Loucy (cell line): ENCODE measurements around the gene DAGLA.
A peak's percentile ranks its signal among the peaks of the same experiment; 100 is the strongest.
"Not testable (repeated sequence)": the region's sequence is repeated elsewhere in the genome, so short reads cannot be mapped to it uniquely, and the experiment has no call there.

Experiments
- H2AFZ ChIP-seq: fragments of 200-600 bp; sonication (generic); 2 replicates; pipeline ENCODE4 v1.6.0; 2016; ENCODE audit warnings: antibody characterized with exemption, mild to moderate bottlenecking, low read length, moderate library complexity
- H3F3A ChIP-seq: fragments of 200-600 bp; 2 replicates; pipeline ENCODE4 v1.6.0; 2016; ENCODE audit warnings: antibody characterized with exemption, low read depth, mild to moderate bottlenecking
- H3K27me3 ChIP-seq: fragments of 200-600 bp; sonication (generic); 2 replicates; pipeline ENCODE4 v1.6.1; 2014; ENCODE audit warnings: low read length, mild to moderate bottlenecking; ENCODE audit not compliant: insufficient read depth, poor library complexity, severe bottlenecking
- H3K36me3 ChIP-seq: fragments of 200-600 bp; sonication (generic); 2 replicates; pipeline ENCODE4 v1.6.1; 2016; ENCODE audit warnings: low read length; ENCODE audit not compliant: insufficient read depth
- H3K4me1 ChIP-seq: fragments of 200-600 bp; sonication (generic); 2 replicates; pipeline ENCODE4 v1.5.1; 2014; ENCODE audit warnings: low read length, mild to moderate bottlenecking; ENCODE audit not compliant: insufficient read depth, poor library complexity, severe bottlenecking
- H3K4me2 ChIP-seq: fragments of 200-600 bp; sonication (generic); 2 replicates; pipeline ENCODE4 v1.6.0; 2014; ENCODE audit warnings: antibody characterized with exemption, low read length, low read depth, mild to moderate bottlenecking; ENCODE audit not compliant: poor library complexity, severe bottlenecking
- H3K4me3 ChIP-seq: fragments of 200-600 bp; sonication (generic); 2 replicates; pipeline ENCODE4 v1.5.1; 2014; ENCODE audit warnings: low read length, mild to moderate bottlenecking, mixed read lengths; ENCODE audit not compliant: poor library complexity, severe bottlenecking
- H3K79me2 ChIP-seq: fragments of 200-600 bp; sonication (generic); 2 replicates; pipeline ENCODE4 v1.6.1; 2014; ENCODE audit warnings: low read length; ENCODE audit not compliant: insufficient read depth
- H3K9ac ChIP-seq: fragments of 200-600 bp; sonication (generic); 2 replicates; pipeline ENCODE4 v1.6.0; 2014; ENCODE audit warnings: mild to moderate bottlenecking, low read depth, low read length, moderate library complexity; ENCODE audit not compliant: poor library complexity, severe bottlenecking
- H3K9me2 ChIP-seq: fragments of 200-600 bp; sonication (generic); replicated peaks from 2 replicates; pipeline ENCODE4 v1.6.1; 2016; ENCODE audit warnings: low read depth, low read length, mixed read lengths
- H3K9me3 ChIP-seq: fragments of 200-600 bp; sonication (generic); 2 replicates; pipeline ENCODE4 v1.6.1; 2014; ENCODE audit warnings: mild to moderate bottlenecking, antibody characterized with exemption, low read length, low read depth; ENCODE audit not compliant: insufficient read depth
- H4K20me1 ChIP-seq: fragments of 200-600 bp; sonication (generic); 2 replicates; pipeline ENCODE4 v1.6.0; 2014; ENCODE audit warnings: antibody characterized with exemption, low read length, mild to moderate bottlenecking; ENCODE audit not compliant: insufficient read depth, poor library complexity, severe bottlenecking
- CTCF ChIP-seq: fragments of 200-600 bp; sonication (generic); conservative IDR thresholded peaks from 2 replicates; pipeline ENCODE4 v1.5.1; 2014; ENCODE audit warnings: mild to moderate bottlenecking, antibody characterized with exemption, low read length
- EZH2phosphoT487 ChIP-seq: fragments of 200-600 bp; IDR thresholded peaks from 2 replicates; pipeline ENCODE4 v1.6.1; 2018; ENCODE audit warnings: antibody characterized with exemption, mild to moderate bottlenecking, moderate library complexity, borderline replicate concordance

The DAGLA gene

GRCh38 chr11:61650781-61651571, 29.2 kb upstream of the DAGLA start:
- Histone ChIP-seq H3F3A (no peaks in the 10 kb centered on the region), H3K4me1 (peaks cover 15% of the 10 kb centered on the region), H3K9me2 (no peaks in the 10 kb centered on the region), H3K4me3 (no peak overlapping the region), H2AFZ (no peak overlapping the region), H3K79me2 (no peaks in the 10 kb centered on the region), H3K36me3 (no peaks in the 10 kb centered on the region), H4K20me1 (no peaks in the 10 kb centered on the region), H3K27me3 (no peaks in the 10 kb centered on the region), H3K9me3 (no peaks in the 10 kb centered on the region), H3K9ac (no peak overlapping the region), H3K4me2 (no peak overlapping the region)
- no peak for TF ChIP-seq CTCF
- no peak for TF ChIP-seq EZH2phosphoT487

- H3K4me2 ChIP-seq = no peak overlapping the region
- no peak overlapping the region for H3K4me3 ChIP-seq
- no peak for TF ChIP-seq EZH2phosphoT487
- H3F3A ChIP-seq = no peaks in the 10 kb centered on the region
- H3K27me3 ChIP-seq = no peaks in the 10 kb centered on the region
- no peak overlapping the region for H2AFZ ChIP-seq
- H3K9me2 ChIP-seq = no peaks in the 10 kb centered on the region
- H4K20me1 ChIP-seq = no peaks in the 10 kb centered on the region
- H3K36me3 ChIP-seq = no peaks in the 10 kb centered on the region
- H3K9me3 ChIP-seq = no peaks in the 10 kb centered on the region
- peaks cover 15% of the 10 kb centered on the region for H3K4me1 ChIP-seq
- no peaks in the 10 kb centered on the region for H3K79me2 ChIP-seq
- H3K9ac ChIP-seq = no peak overlapping the region
These were observed 28.1 kb upstream of the DAGLA start for GRCh38 chr11:61652135-61652534.

GRCh38 chr11:61654397-61654829, 25.8 kb upstream of the DAGLA start:
- Histone ChIP-seq H3K27me3 (no peaks in the 10 kb centered on the region), H3K4me3 (no peak overlapping the region), H4K20me1 (no peaks in the 10 kb centered on the region), H3F3A (no peaks in the 10 kb centered on the region), H3K9ac (no peak overlapping the region), H3K79me2 (no peaks in the 10 kb centered on the region), H3K4me2 (peak overlapping the region; percentile 13), H3K9me2 (no peaks in the 10 kb centered on the region), H2AFZ (peak overlapping the region; percentile 38), H3K9me3 (no peaks in the 10 kb centered on the region), H3K36me3 (no peaks in the 10 kb centered on the region), H3K4me1 (peaks cover 15% of the 10 kb centered on the region)
- TF ChIP-seq CTCF = no peak
- no peak for TF ChIP-seq EZH2phosphoT487

- H3K9me3 ChIP-seq = not testable (repeated sequence)
These were observed 24.7 kb upstream of the DAGLA start for GRCh38 chr11:61655266-61656159.

More at GRCh38 chr11:61655266-61656159, 24.7 kb upstream of the DAGLA start:
- not testable (repeated sequence) for H3F3A ChIP-seq, H3K27me3 ChIP-seq, H3K79me2 ChIP-seq, H2AFZ ChIP-seq, H4K20me1 ChIP-seq, H3K9me2 ChIP-seq, H3K4me2 ChIP-seq, H3K9ac ChIP-seq, H3K4me3 ChIP-seq, H3K36me3 ChIP-seq
- peaks cover 15% of the 10 kb centered on the region for H3K4me1 ChIP-seq
